ENCODE results near the gene TMEM52.
"Not testable (repeated sequence)": the region's sequence is repeated elsewhere in the genome, so short reads cannot be mapped to it uniquely, and the experiment has no call there.

Gene TMEM52

GRCh38 chr1:1893997-1894353 is 25.1 kb downstream of the TMEM52 start:
- DNase-seq (ENCODE audit: low spot score), result no peak

- no peak for DNase-seq (ENCODE audit: low spot score)
Measured at GRCh38 chr1:1893291-1893985, 25.6 kb downstream of the TMEM52 start.

GRCh38 chr1:1892763-1893120 is 26.3 kb downstream of the TMEM52 start:
- DNase-seq (ENCODE audit: low spot score), result no peak

- no peak for DNase-seq (ENCODE audit: low spot score)
Measured at GRCh38 chr1:1892079-1892762, 26.9 kb downstream of the TMEM52 start.

GRCh38 chr1:1891349-1892078 is 27.6 kb downstream of the TMEM52 start:
- DNase-seq (ENCODE audit: low spot score), result peak; percentile 65

GRCh38 chr1:1890506-1891348 is 28.4 kb downstream of the TMEM52 start, which contains the start of gene GNB1:
TSS of gene GNB1 (minus strand) at chr1:1891087. CDS start at chr1:1825453, 65,634 bp downstream.
- DNase-seq (ENCODE audit: low spot score), result peak; percentile 88

- peak; percentile 39 for DNase-seq (ENCODE audit: low spot score)
Measured at GRCh38 chr1:1889847-1890505, 29.1 kb downstream of the TMEM52 start.

- no peak for DNase-seq (ENCODE audit: low spot score)
Measured at GRCh38 chr1:1889090-1889750, 29.9 kb downstream of the TMEM52 start.

- DNase-seq (ENCODE audit: low spot score), result not testable (repeated sequence)
Measured at GRCh38 chr1:1883890-1884289, 35.2 kb downstream of the TMEM52 start.

GRCh38 chr1:1883092-1883873 is 35.8 kb downstream of the TMEM52 start:
- no peak for DNase-seq (ENCODE audit: low spot score)

GRCh38 chr1:1881727-1882126 is 37.4 kb downstream of the TMEM52 start:
- DNase-seq (ENCODE audit: low spot score), result no peak

- DNase-seq (ENCODE audit: low spot score), result no peak
Measured at GRCh38 chr1:1880617-1881312, 38.3 kb downstream of the TMEM52 start.

GRCh38 chr1:1879942-1880341 is 39.1 kb downstream of the TMEM52 start:
- no peak for DNase-seq (ENCODE audit: low spot score)

GRCh38 chr1:1877865-1878436 is 41.1 kb downstream of the TMEM52 start:
- DNase-seq (ENCODE audit: low spot score), result no peak

- no peak for DNase-seq (ENCODE audit: low spot score)
Measured at GRCh38 chr1:1876335-1876930, 42.6 kb downstream of the TMEM52 start.

- peak; percentile 73 for DNase-seq (ENCODE audit: low spot score)
Measured at GRCh38 chr1:1875932-1876331, 43.1 kb downstream of the TMEM52 start.

- DNase-seq (ENCODE audit: low spot score), result no peak
Measured at GRCh38 chr1:1874901-1875300, 44.2 kb downstream of the TMEM52 start.

GRCh38 chr1:1873186-1873585 is 45.9 kb downstream of the TMEM52 start:
- no peak for DNase-seq (ENCODE audit: low spot score)

All from activated CD4-positive, alpha-beta T cell treated with anti-CD3 and anti-CD28 coated beads, Interleukin-2, Interleukin-4, amounts not matched to agents 100 ng/mL and 50 ng/mL, durations not matched to agents 16 hours and 8 hours (primary cell).